ENCODE results near the gene STAB1.

Gene STAB1

GRCh38 chr3:52537726-52538421, 42.7 kb downstream of the STAB1 start:
- DNase-seq, result no peak

DNA sequence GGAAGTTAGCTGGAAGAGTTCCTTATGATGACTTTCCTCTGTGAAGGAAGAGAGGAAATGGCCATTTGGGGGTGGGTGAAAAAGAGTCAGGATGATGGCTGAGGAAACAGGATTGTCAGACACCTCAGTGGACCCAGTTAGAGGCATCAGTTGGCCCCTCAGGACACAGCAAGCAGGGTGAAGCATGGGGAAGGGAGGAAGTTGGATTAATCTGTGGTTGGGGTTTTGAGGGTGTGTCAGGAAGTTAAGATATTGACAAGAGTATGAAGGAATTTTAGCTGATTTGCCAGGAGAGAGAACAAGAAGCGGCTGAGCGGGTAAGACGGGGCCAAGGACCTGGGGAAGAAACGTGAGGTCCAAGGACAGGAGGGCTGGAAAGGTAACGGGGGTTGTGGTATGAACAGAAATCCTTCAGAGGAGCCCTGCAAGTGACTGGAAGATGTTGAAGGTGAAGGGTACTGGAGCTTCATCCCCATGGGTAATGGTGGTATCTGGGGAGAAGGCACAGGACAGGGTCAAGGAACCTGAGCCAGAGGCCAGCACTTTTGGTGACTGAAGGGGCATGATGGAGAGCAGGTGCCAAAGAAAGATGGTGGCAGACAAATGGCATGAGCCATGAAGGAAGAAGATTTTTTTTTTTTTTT, 44.0 kb downstream of the STAB1 start:
- no peak for DNase-seq

DNA sequence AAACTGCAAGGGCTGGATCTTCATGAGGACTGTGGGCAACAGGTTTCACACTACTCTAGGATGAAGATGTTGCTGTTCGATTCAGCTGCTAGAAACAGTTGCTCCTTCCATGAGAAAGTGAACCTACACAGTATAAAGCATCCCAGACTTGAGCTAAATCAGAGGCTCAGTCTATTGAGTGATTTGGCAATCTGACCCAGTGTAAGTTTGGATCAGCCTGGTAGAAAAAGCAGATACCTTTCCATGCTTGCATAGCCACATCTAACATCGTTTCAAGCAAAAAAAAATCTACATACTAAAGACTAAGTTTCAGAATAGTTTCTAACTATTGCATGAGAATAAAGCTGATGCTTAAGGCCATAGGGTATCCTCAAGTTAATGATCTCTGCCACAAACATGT, 45.9 kb downstream of the STAB1 start:
- DNase-seq, result no peak

GRCh38 chr3:52544937-52545336, 49.8 kb downstream of the STAB1 start:
- DNase-seq, result no peak

DNA sequence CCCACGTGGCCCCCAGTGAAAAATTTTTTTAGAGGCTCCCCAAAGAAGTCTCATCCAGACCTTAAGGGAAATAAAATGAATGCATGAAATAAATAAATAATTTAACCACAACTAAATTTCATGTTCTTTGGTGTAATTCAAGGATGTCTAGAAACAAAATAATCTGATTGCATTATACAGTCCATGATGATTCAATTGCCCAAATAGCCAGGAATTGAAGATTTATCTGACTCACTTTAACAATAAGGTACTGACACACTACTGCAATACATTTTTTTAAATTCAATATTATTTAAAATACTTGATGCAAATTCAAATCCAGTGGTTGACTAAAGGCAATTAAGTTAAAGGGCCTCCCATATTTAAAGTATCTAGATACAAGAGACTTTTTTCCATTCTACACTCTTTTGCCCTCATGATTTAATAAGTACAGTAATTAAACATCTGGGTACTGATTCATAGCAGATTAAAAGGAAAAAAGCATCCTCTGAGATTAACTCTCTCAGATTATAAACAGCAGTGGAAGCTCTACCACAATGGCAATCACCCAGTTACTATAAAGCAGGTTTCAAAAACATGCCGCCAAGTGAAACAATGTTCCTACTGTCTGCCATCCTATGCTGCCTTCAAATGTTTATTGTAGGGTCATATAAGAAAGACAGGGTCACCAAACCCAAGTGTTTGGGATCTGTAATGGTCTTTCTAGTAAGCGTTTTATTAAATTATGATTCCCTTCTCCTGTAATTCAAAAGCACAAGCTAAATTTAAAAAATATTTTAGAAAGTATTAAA, 51.2 kb downstream of the STAB1 start:
- no peak for DNase-seq

DNA sequence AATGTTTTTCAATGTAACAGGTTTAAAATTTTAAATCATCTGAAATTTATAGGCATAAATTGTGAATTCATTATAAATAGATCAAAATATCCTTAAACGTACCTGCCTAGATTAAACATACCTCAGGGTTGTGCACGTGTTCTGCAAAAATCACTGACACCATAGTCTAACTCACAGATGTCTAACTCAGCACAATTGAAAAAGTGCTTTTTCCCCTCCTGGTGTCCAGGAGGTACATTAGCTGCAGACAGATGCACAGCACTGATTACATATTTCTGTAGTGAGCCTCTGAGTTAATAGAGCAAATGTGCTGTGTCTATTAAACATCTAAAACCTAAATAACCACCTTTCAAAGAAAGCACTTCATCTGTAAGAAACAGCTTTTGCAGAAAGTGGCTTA, 52.0 kb downstream of the STAB1 start:
- DNase-seq, result no peak

DNA sequence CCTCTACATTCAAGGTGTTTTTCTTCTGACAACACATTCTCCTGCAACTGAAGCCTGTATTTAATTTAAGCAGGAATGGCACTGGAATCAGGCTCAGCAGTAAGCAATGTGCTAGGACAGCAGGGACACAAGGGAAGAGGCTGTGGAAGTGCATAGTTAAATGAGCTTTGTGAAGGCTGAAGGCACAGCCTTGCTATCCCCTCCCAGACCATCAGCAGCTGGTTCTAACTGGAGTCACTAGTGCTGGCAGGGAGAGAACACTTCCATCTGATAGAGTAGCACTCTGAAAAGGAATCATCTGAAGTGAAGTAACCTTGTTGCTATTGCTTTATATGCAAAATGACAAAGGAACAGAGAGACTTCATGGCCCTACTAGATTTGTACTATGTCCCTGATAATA, 56.0 kb downstream of the STAB1 start:
- no peak for DNase-seq

DNA sequence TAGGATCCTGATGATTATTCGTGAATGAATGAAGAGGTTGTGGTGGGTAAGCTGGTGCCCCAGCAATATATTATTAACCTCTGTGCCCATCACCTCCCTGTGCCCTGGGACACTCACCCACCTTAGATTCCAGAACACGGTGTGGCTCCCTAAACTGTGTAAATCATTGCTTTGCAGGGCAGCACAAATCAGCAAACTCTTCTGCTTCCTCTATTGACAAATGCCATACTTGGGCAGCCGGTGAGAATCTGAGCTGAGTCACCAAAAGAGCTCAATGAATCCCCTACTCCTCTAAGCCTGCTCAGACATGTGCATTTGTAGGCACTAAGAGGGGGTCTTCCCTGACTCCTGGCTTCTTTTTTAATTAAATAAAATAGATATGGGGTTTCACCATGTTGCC, 57.0 kb downstream of the STAB1 start:
- no peak for DNase-seq

DNA sequence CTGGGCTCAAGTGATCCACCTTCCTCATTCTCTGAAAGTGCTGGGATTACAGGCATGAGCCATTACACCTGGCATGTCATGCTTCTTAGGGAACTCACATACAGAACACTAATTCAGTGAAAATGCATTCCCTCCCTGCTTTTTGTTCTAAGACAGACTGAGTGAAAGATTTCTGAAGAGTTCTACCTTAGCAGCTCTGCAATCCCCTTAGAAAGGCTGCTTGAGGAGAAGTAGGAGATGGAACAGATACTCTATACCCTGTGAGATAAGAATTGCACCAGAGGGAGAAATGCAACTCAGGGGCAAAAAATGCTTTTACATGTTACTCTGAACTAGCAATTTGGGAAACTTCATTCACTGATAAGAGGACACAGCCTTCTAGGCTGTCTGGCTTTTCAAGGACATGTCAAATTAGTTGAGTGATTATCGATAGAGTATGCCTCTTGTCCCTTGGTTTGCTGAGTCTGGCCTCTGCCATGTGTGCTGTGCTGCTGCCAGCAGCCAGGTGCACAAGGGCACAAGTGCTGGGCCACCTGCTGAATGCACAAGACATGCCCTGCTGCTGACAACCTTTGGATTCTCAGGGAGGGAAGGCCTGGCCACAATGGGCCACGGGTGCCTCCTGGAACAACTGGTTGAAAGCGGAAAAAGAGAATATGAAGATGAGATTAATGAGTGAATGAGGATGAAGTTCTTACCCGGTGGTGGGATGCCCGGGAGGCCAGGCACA, 59.1 kb downstream of the STAB1 start:
- DNase-seq, result no peak

- DNase-seq, result no peak
Observed at GRCh38 chr3:52555056-52555455, 59.9 kb downstream of the STAB1 start.

DNA sequence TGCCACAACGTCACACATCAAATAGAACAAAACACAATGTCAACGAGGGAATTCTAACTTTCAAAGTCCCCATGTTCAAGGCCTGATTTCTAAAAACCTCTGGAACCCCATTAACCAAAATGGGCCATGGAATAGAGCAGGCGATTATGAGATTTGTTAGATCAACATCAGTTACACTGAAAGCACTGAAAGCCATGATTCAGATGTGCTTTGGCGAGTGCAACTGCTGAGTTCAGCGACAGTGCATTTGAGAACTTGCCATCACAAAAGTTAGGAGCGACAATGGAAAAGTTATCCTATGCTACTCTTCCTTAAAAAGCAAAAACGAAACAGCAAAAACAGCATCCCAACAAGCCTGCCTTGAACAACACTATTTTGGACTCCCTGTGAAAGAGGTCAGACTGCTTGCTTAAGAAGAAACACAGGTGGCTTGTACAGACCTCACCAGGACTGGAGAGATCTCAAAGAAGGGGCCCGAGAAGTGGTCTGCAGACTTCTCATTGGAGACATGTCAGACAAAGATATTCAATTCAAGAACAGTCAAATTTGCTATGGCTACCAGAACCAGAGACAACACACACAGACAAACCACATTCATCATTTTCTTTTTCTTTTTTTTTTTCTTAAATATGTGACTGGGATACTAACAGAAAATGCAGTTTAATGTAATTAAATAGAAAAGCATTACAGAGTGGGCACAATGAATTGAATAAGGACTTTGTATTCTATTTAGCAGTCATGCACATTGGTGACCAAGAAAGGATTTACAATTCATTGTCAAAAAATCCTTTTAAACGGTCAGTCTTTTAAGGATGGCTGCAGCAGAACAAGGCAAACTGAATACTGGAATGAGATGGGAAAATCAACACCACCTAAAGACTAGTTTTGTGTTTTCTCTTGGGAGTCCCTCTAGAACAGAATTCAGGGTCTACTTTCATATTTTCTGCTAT, 62.1 kb downstream of the STAB1 start:
- no peak for DNase-seq

DNA sequence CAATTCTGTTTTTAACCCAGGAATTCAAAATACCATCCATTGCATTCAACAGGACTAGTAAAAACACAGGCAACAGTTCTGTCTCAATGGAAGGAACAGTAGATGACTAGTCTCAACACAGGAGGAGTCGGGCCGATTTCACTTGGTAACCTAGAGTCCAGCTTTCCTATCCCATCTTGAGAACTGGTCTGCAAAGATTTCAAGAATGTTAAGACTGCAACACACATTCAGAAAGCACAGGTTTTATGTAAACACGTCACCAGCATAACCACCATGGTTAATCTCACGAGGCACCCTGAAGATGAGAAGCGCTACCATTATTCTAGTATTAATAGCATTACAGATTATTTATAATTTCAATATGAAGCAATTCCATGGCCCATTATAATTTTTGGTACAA, 63.3 kb downstream of the STAB1 start:
- no peak for DNase-seq

GRCh38 chr3:52561028-52561747, 66.0 kb downstream of the STAB1 start:
- DNase-seq, result no peak

- DNase-seq, result no peak
Observed at GRCh38 chr3:52563984-52564383, 68.8 kb downstream of the STAB1 start.

DNA sequence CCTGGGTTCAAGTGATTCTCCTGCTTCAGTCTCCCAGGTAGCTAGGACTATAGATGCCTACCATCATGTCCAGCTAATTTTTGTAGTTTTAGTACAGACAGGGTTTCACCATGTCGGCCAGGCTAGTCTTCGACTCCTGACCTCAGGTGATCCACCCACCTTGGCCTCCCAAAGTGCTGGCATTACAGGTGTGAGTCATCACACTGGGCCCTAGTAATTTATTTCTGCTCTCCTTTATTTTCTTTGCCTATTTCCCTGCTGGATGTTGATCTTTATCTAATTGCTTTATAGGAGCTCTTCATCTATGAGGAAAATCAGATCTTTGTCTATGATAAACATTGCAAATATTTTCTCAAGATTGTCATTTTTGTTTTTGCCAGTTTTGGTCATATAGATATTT, 72.9 kb downstream of the STAB1 start:
- no peak for DNase-seq

DNA sequence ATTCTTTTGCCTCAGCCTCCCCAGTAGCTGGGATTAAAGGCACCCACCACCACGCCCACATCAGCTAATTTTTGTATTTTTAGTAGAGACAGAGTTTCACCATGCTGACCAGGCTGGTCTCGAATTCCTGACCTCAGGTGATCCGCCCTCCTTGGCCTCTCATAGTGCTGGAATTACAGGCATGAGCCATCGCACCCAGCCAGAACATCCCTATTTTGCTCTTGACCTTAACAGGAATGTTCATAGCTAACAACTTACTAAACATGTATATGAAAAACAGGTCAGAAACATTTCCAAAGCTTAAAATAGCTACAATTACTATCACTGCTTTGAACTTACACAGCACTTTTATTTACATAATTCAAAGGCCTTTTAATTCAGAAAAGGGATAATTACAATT, 74.9 kb downstream of the STAB1 start:
- DNase-seq, result no peak

GRCh38 chr3:52572221-52572620, 77.1 kb downstream of the STAB1 start:
- DNase-seq, result no peak

Measured in CD4-positive, alpha-beta T cell treated with Interferon gamma for 1 hour (primary cell).